HG03460 (cell line): ENCODE measurements around the gene SMYD3.

Source experiments
- ATAC-seq: cut with Tn5 transposase; IDR thresholded peaks from one replicate; pipeline ENCODE4 v1.9.1; 2021; ENCODE audit not compliant: unreplicated experiment

Gene SMYD3

GRCh38 chr1:246506674-246507481 is at the start of gene SMYD3:
SMYD3 (minus strand) TSS chr1:246507279.
- ATAC-seq: peak; percentile 85

- no peak for ATAC-seq
These were observed 47.1 kb upstream of the SMYD3 start for GRCh38 chr1:246554201-246554600.

GRCh38 chr1:246552110-246552509 is 45.0 kb upstream of the SMYD3 start:
- no peak for ATAC-seq

- no peak for ATAC-seq
These were observed 43.3 kb upstream of the SMYD3 start for GRCh38 chr1:246550402-246550801.

- no peak for ATAC-seq
These were observed 42.6 kb upstream of the SMYD3 start for GRCh38 chr1:246549665-246550064.

- no peak for ATAC-seq
These were observed 36.9 kb upstream of the SMYD3 start for GRCh38 chr1:246544001-246544400.

- no peak for ATAC-seq
These were observed 33.8 kb upstream of the SMYD3 start for GRCh38 chr1:246540738-246541491.

- no peak for ATAC-seq
These were observed 30.8 kb upstream of the SMYD3 start for GRCh38 chr1:246537887-246538286.

- ATAC-seq: no peak
These were observed 30.4 kb upstream of the SMYD3 start for GRCh38 chr1:246537441-246537840.

GRCh38 chr1:246534114-246534513 is 27.0 kb upstream of the SMYD3 start:
- no peak for ATAC-seq

- no peak for ATAC-seq
These were observed 26.4 kb upstream of the SMYD3 start for GRCh38 chr1:246533371-246533905.

- ATAC-seq: no peak
These were observed 25.4 kb upstream of the SMYD3 start for GRCh38 chr1:246532519-246532918.

GRCh38 chr1:246530482-246530881 is 23.4 kb upstream of the SMYD3 start:
- ATAC-seq: no peak

GRCh38 chr1:246528933-246529731 is 22.1 kb upstream of the SMYD3 start:
- no peak for ATAC-seq

GRCh38 chr1:246527402-246528088 is 20.5 kb upstream of the SMYD3 start:
- ATAC-seq: peak; percentile 71

- ATAC-seq: no peak
These were observed 19.8 kb upstream of the SMYD3 start for GRCh38 chr1:246526915-246527314.

- ATAC-seq: no peak
These were observed 19.3 kb upstream of the SMYD3 start for GRCh38 chr1:246526380-246526779.

- no peak for ATAC-seq
These were observed 12.4 kb upstream of the SMYD3 start for GRCh38 chr1:246519514-246519913.

GRCh38 chr1:246518456-246519205 is 11.6 kb upstream of the SMYD3 start:
- ATAC-seq: no peak

- no peak for ATAC-seq
These were observed 10.3 kb upstream of the SMYD3 start for GRCh38 chr1:246517391-246517790.
